HepG2 (cell line): ENCODE data around the gene ADSS1. TPM values are rescaled to one million over a fixed set of nuclear protein-coding genes. Genes with fewer than 3 reads are reported as not detected.
A peak's percentile ranks its signal among the peaks of the same experiment; 100 is the strongest.

Source experiments
- ATAC-seq: fragments of 200-7000 bp; cut with Tn5 transposase; 3 replicates; pipeline ENCODE4 v1.9.1; 2020; ENCODE audit warnings: mild to moderate bottlenecking, moderate library complexity
- BruUV-seq: library from RNA; stranded (reverse); fragments of 400-500 nt; replicated peaks from 2 replicates; lab custom pipeline; 2021; lab: Mats Ljungman, UMichigan
- CTCF ChIA-PET: fragments of 300-600 bp; formaldehyde crosslinking; extraction: SDS; loops from one replicate; lab custom pipeline; 2021; ENCODE audit warnings: low total read pairs, inconsistent platforms, low intra/inter-chr PET ratio; lab: Yijun Ruan, JAX
- POLR2A ChIA-PET: fragments of 350-600 bp; sonication (Branson Sonifier 250); formaldehyde crosslinking; loops from one replicate; lab custom pipeline; 2020; ENCODE audit warnings: antibody characterized with exemption, inconsistent platforms; lab: Yijun Ruan, JAX
- DNase-seq: peaks from one replicate; pipeline ENCODE4 v3.0.0-alpha.2; 2015; ENCODE audit warnings: low spot score
- FAIRE-seq: peaks from 3 replicates; lab custom pipeline; 2011; peaks lifted over from hg19 to GRCh38; lab: Jason Lieb, UNC
- H2AFZ ChIP-seq: one replicate; pipeline ENCODE4 v1.6.1; 2011; ENCODE audit warnings: low read length, inconsistent platforms
- H3K27ac ChIP-seq: fragments of 300-600 bp; 3 replicates; pipeline ENCODE4 v1.8.0; 2011; ENCODE audit warnings: mixed run types, mild to moderate bottlenecking, mixed read lengths, low read length, inconsistent platforms; ENCODE audit not compliant: insufficient read depth; ENCODE audit errors: extremely low read length
- H3K27me3 ChIP-seq, 2 experiments: fragments of 200-600 bp in 1 of 2; 2 replicates in 1 of 2; 3 replicates in 1 of 2; pipeline versions ENCODE4 v1.6.0 to v1.8.0; 2011; ENCODE audit warnings: low read length in 2 of 2, mild to moderate bottlenecking in 2 of 2, moderate library complexity in 2 of 2, inconsistent platforms in 1 of 2; ENCODE audit not compliant: insufficient read depth in 2 of 2, control insufficient read depth in 1 of 2
- H3K36me3 ChIP-seq, 2 experiments: fragments of 200-600 bp in 1 of 2; replicated peaks in 1 of 2; 2 replicates in 1 of 2; 3 replicates in 1 of 2; pipeline versions ENCODE4 v1.5.1 to v1.8.0; 2011; ENCODE audit warnings: low read length in 2 of 2, inconsistent platforms in 1 of 2; ENCODE audit not compliant: insufficient read depth in 2 of 2, control insufficient read depth in 1 of 2
- H3K4me1 ChIP-seq: 2 replicates; pipeline ENCODE4 v1.5.1; 2012; ENCODE audit warnings: low read length, inconsistent platforms; ENCODE audit not compliant: insufficient read depth
- H3K4me2 ChIP-seq: 2 replicates; pipeline ENCODE4 v1.6.0; 2011; ENCODE audit warnings: low read depth, low read length, inconsistent platforms
- H3K4me3 ChIP-seq, 3 experiments: fragments of 200-600 bp in 1 of 3; sonication (generic), shearing (Covaris generic) in 1 of 3; replicated peaks in 1 of 3; 2 replicates each; pipeline ENCODE4 v1.5.1; 2011 to 2016; ENCODE audit warnings: low read length in 3 of 3, inconsistent platforms in 2 of 3, low read depth in 2 of 3, mild to moderate bottlenecking in 2 of 3, control low read depth in 1 of 3, mixed read lengths in 1 of 3; ENCODE audit not compliant: insufficient read depth in 1 of 3
- H3K79me2 ChIP-seq: one replicate; pipeline ENCODE4 v1.6.1; 2011; ENCODE audit warnings: low read length, inconsistent platforms; ENCODE audit not compliant: insufficient read depth
- H3K9ac ChIP-seq: 2 replicates; pipeline ENCODE4 v1.6.0; 2011; ENCODE audit warnings: mild to moderate bottlenecking, low read depth, low read length, inconsistent platforms; ENCODE audit not compliant: insufficient read depth
- H3K9me3 ChIP-seq: 2 replicates; pipeline ENCODE4 v1.5.1; 2012; ENCODE audit warnings: mild to moderate bottlenecking, low read length
- H4K20me1 ChIP-seq: 2 replicates; pipeline ENCODE4 v1.6.0; 2011; ENCODE audit warnings: inconsistent platforms, mild to moderate bottlenecking, low read length, moderate library complexity; ENCODE audit not compliant: insufficient read depth
- AGO2 ChIP-seq: fragments of 200-400 bp; formaldehyde crosslinking; optimal IDR thresholded peaks from 2 replicates; pipeline ENCODE3; 2017; ENCODE audit warnings: mild to moderate bottlenecking, low read depth, low read length, moderate library complexity
- ARHGAP35 ChIP-seq: sonication (generic); formaldehyde crosslinking; IDR thresholded peaks from 2 replicates; pipeline ENCODE4 v1.9.0; 2022; ENCODE audit warnings: mild to moderate bottlenecking, inconsistent platforms, moderate library complexity, missing genetic modification reagents, borderline replicate concordance
- EZH2 ChIP-seq: conservative IDR thresholded peaks from 2 replicates; pipeline ENCODE4 v1.6.1; 2012; ENCODE audit warnings: mild to moderate bottlenecking, low read depth, low read length, moderate library complexity
- HOXA7 ChIP-seq: sonication (generic); formaldehyde crosslinking; IDR thresholded peaks from 2 replicates; pipeline ENCODE4 v1.8.1; 2022; ENCODE audit warnings: mild to moderate bottlenecking, missing genetic modification reagents, moderate library complexity
- ISX ChIP-seq: sonication (generic); formaldehyde crosslinking; conservative IDR thresholded peaks from 2 replicates; pipeline ENCODE4 v1.5.0; 2020; ENCODE audit warnings: missing genetic modification reagents
- JUND ChIP-seq: sonication (generic); formaldehyde crosslinking; IDR thresholded peaks from 2 replicates; pipeline ENCODE4 v1.8.0; 2022; ENCODE audit warnings: mild to moderate bottlenecking, missing genetic modification reagents
- MZF1 ChIP-seq: sonication (generic); formaldehyde crosslinking; IDR thresholded peaks from 2 replicates; pipeline ENCODE4 v1.8.1; 2023; ENCODE audit warnings: mild to moderate bottlenecking, missing genetic modification reagents, borderline replicate concordance
- NCOA5 ChIP-seq: sonication (generic); formaldehyde crosslinking; IDR thresholded peaks from 2 replicates; pipeline ENCODE4 v1.4.0; 2020; ENCODE audit warnings: missing genetic modification reagents
- NFKBIZ ChIP-seq: IDR thresholded peaks from 2 replicates; pipeline ENCODE4 v1.6.1; 2018; ENCODE audit warnings: missing genetic modification reagents, missing compliant biosample characterization
- PAX8 ChIP-seq: sonication (generic); formaldehyde crosslinking; IDR thresholded peaks from 2 replicates; pipeline ENCODE4 v1.8.0; 2022; ENCODE audit warnings: mild to moderate bottlenecking, missing genetic modification reagents, borderline replicate concordance
- PCBP1 ChIP-seq: fragments of 200-400 bp; formaldehyde crosslinking; IDR thresholded peaks from 2 replicates; pipeline ENCODE4 v1.6.1; 2017; ENCODE audit warnings: mild to moderate bottlenecking, low read depth, low read length, borderline replicate concordance
- PLSCR1 ChIP-seq: sonication (generic); formaldehyde crosslinking; IDR thresholded peaks from 2 replicates; pipeline ENCODE4 v1.5.0; 2020; ENCODE audit warnings: missing genetic modification reagents, mild to moderate bottlenecking, borderline replicate concordance
- RBFOX2 ChIP-seq: fragments of 200-400 bp; formaldehyde crosslinking; IDR thresholded peaks from 2 replicates; pipeline ENCODE4 v1.6.1; 2017; ENCODE audit warnings: low read depth, mild to moderate bottlenecking, low read length
- RORA ChIP-seq: sonication (generic); formaldehyde crosslinking; IDR thresholded peaks from 2 replicates; pipeline ENCODE4 v1.5.0; 2020; ENCODE audit warnings: mild to moderate bottlenecking, missing genetic modification reagents, moderate library complexity
- SAFB2 ChIP-seq: sonication (generic); formaldehyde crosslinking; IDR thresholded peaks from 2 replicates; pipeline ENCODE4 v1.5.1; 2020; ENCODE audit warnings: missing genetic modification reagents, low read depth, mild to moderate bottlenecking, borderline replicate concordance
- SMAD9 ChIP-seq: sonication (generic); formaldehyde crosslinking; IDR thresholded peaks from 2 replicates; pipeline ENCODE4 v1.5.1; 2020; ENCODE audit warnings: mild to moderate bottlenecking, missing genetic modification reagents
- SP1 ChIP-seq, 2 experiments: fragments of 450-650 bp in 1 of 2; sonication (generic) in 1 of 2; formaldehyde crosslinking in 1 of 2; IDR thresholded peaks; 2 replicates each; pipeline versions ENCODE4 v1.4.0 to v1.6.1; 2016 to 2020; ENCODE audit warnings: missing genetic modification reagents in 1 of 2
- TRIM24 ChIP-seq: sonication (generic); formaldehyde crosslinking; IDR thresholded peaks from 2 replicates; pipeline ENCODE4 v1.8.0; 2022; ENCODE audit warnings: mild to moderate bottlenecking, missing genetic modification reagents
- XBP1 ChIP-seq: sonication (generic); formaldehyde crosslinking; IDR thresholded peaks from 2 replicates; pipeline ENCODE4 v1.5.0; 2020; ENCODE audit warnings: missing genetic modification reagents
- ZNF768 ChIP-seq: sonication (generic); formaldehyde crosslinking; IDR thresholded peaks from 2 replicates; pipeline ENCODE4 v1.4.0; 2020; ENCODE audit warnings: missing genetic modification reagents
- WGBS: methylation state at CpG from one replicate; pipeline ENCODE4 v1.1.6; 2017; ENCODE audit warnings: low lambda C conversion rate; 5-methylcytosine and 5-hydroxymethylcytosine counted together
- in situ Hi-C: cut with HindIII; loops from 2 replicates; pipeline ENCODE4 v1.10.0; 2017; ENCODE audit warnings: low pct_unique_long_range_greater_than_20kb; ENCODE audit not compliant: extremely low pct_ligation_motif_present
- intact Hi-C: fragments of 100-400 bp; cut with micrococcal nuclease; formaldehyde crosslinking; loops from one replicate; pipeline ENCODE4 v1.10.0; 2022; ENCODE audit not compliant: unreplicated experiment
- polyA plus RNA-seq, 8 experiments: library from polyadenylated mRNA; depleted of rRNA in 3 of 8; stranded (reverse) in 7 of 8; unstranded in 1 of 8; fragments of >200 nt; fragmentation: Illumina TruSeq in 4 of 8; extraction: Trizol in 4 of 8; gene quantifications; 2 replicates each; pipeline versions ENCODE4 v1.2.1 to v1.2.3, GENCODE V29; 2011 to 2016; ENCODE audit warnings: low read depth in 4 of 8, missing spikeins in 1 of 8, mixed read lengths in 1 of 8; ENCODE audit not compliant: insufficient read depth in 1 of 8
- total RNA-seq, 5 experiments: library from RNA; depleted of rRNA; stranded (reverse); fragments of >200 nt; fragmentation: Illumina TruSeq; extraction: Trizol; gene quantifications; 2 replicates each; pipeline ENCODE4 v1.2.3, GENCODE V29; 2016; ENCODE audit warnings: low read depth in 1 of 5

ADSS1 gene
- total and polyA plus RNA-seq, 2 of the 13 experiments (the other 11 are each of a cell fraction or from before 2014, with no cell fraction given), result 1.0 to 36.7 TPM

GRCh38 chr14:104706733-104707607 is 17.1 kb upstream of the ADSS1 start:
- FAIRE-seq, result no peak
- intact Hi-C loops (no loop called here), in situ Hi-C loops (loop anchor here (5.0 kb wide), 1 partner anchor 55 kb away; no protein-coding TSS in a partner anchor)
- Histone ChIP-seq H3K9ac (no peak overlapping the region), H3K36me3 (peaks cover 17 to 31% of the 10 kb centered on the region in 2 experiments; a peak in 3 of 5 replicates), H2AFZ (no peak overlapping the region), H3K4me2 (no peak overlapping the region), H3K27me3 (no peaks in the 10 kb centered on the region), H3K27ac (no peak overlapping the region), H3K79me2 (no peaks in the 10 kb centered on the region), H3K9me3 (no peaks in the 10 kb centered on the region), H3K4me3 (no peak overlapping the region), H3K4me1 (no peaks in the 10 kb centered on the region), H4K20me1 (no peaks in the 10 kb centered on the region)
- CTCF ChIA-PET, result no interaction called here
- no TSS peak for BruUV-seq
- no peak for DNase-seq
- ATAC-seq, result no peak
- POLR2A ChIA-PET, result interaction anchor here (1.2 kb wide), 1 partner anchor 26 kb away, joined by 3 read pairs; no protein-coding TSS in a partner anchor
- TF ChIP-seq ISX, result no peak
- no peak for TF ChIP-seq MZF1 (CRISPR knock-in tag)
- no peak for TF ChIP-seq JUND (CRISPR knock-in tag)
- no peak for TF ChIP-seq XBP1 (CRISPR knock-in tag)
- TF ChIP-seq SAFB2 (CRISPR knock-in tag), result no peak
- peak; percentile 66 for TF ChIP-seq AGO2
- TF ChIP-seq HOXA7, result no peak
- no peak for TF ChIP-seq ZNF768
- TF ChIP-seq PAX8, result no peak
- TF ChIP-seq TRIM24 (CRISPR knock-in tag), result no peak
- no peak for TF ChIP-seq PLSCR1 (CRISPR knock-in tag)
- no peak for TF ChIP-seq SMAD9 (CRISPR knock-in tag)
- no peak for TF ChIP-seq RORA
- TF ChIP-seq NCOA5, result no peak
- no peak for TF ChIP-seq ARHGAP35
- TF ChIP-seq SP1 (IDR thresholded peaks at IDR 0.05), result no peak
- TF ChIP-seq SP1 (CRISPR knock-in tag; IDR thresholded peaks at IDR 0.05), result no peak
- TF ChIP-seq NFKBIZ (CRISPR knock-in tag), result no peak
- 0 out of 2 replicates have a peak, but pooled peaks have one; percentile 35 for TF ChIP-seq PCBP1
- 0 out of 2 replicates have a peak, but pooled peaks have one; percentile 23 for TF ChIP-seq RBFOX2
- TF ChIP-seq EZH2, result no peak
- TF ChIP-seq, all 625 proteins: peak for 3
- 93% methylated on average over 11 of the region's 28 CpGs for WGBS
